ENCODE results near the gene YKT6. TPM values are rescaled to one million over a fixed set of nuclear protein-coding genes. Genes with fewer than 3 reads are reported as not detected.

The YKT6 gene
- total and polyA plus RNA-seq, 2 of the 8 experiments (the other 6 are each of a cell fraction or from before 2014, with no cell fraction given), result 75.3 to 103 TPM

GRCh38 chr7:44182827-44183226 is 18.0 kb upstream of the YKT6 start:
- Histone ChIP-seq H3K79me2 (ENCODE audit: control insufficient read depth in 1 of 2, insufficient read depth in 2 of 2, low read length in 2 of 2) (no peaks in the 10 kb centered on the region), H2BK5ac (ENCODE audit: low read depth, low read length) (no peak overlapping the region), H3K4ac (replicated peaks; ENCODE audit: insufficient read length, low read depth, low read length) (no peak overlapping the region), H3K4me2 (ENCODE audit: insufficient read depth in 1 of 2, low read depth in 2 of 2, low read length in 2 of 2) (no peak overlapping the region), H4K8ac (ENCODE audit: extremely low read depth, insufficient read depth, low read length) (no peak overlapping the region), H3K18ac (ENCODE audit: extremely low read depth, low read length) (no peak overlapping the region), H2BK20ac (ENCODE audit: low read length) (no peak overlapping the region), H3K27me3 (replicated peaks in 1 of 4; ENCODE audit: control insufficient read depth in 3 of 4, extremely low read depth in 1 of 4, insufficient read depth in 3 of 4, low read length in 3 of 4) (no peaks in the 10 kb centered on the region; a peak in 2 of 7 replicates), H3K23me2 (ENCODE audit: low read depth, low read length) (no peaks in the 10 kb centered on the region), H4K91ac (replicated peaks; ENCODE audit: insufficient read length, low read length) (no peak overlapping the region), H2BK15ac (ENCODE audit: low read length) (no peak overlapping the region), H3K23ac (ENCODE audit: insufficient read length) (no peak overlapping the region), H2AFZ (ENCODE audit: low read length) (no peak overlapping the region), H3K4me1 (replicated peaks in 1 of 4; ENCODE audit: control insufficient read depth in 3 of 4, insufficient read depth in 4 of 4, low read length in 3 of 4) (peaks cover 0 to 4% (median 2%) of the 10 kb centered on the region in 4 experiments; a peak in 4 of 7 replicates), H4K5ac (ENCODE audit: insufficient read length, low read depth, low read length) (no peak overlapping the region), H3K14ac (ENCODE audit: insufficient read length) (no peak overlapping the region), H3K4me3 (ENCODE audit: extremely low read depth in 1 of 4, insufficient read depth in 2 of 4, low read depth in 3 of 4, low read length in 4 of 4) (no peak overlapping the region), H3K56ac (replicated peaks; ENCODE audit: insufficient read length, low read depth, low read length) (no peak overlapping the region), H2AK5ac (ENCODE audit: low read depth, low read length) (no peak overlapping the region), H3K9ac (replicated peaks in 1 of 4; ENCODE audit: extremely low read depth in 1 of 4, low read depth in 3 of 4, low read length in 3 of 4) (no peak overlapping the region), H2BK120ac (replicated peaks; ENCODE audit: low read depth, low read length) (no peak overlapping the region), H2BK12ac (ENCODE audit: low read depth, low read length) (no peak overlapping the region), H3K27ac (ENCODE audit: low read depth, low read length) (no peak overlapping the region), H3K79me1 (ENCODE audit: low read depth, low read length) (no peaks in the 10 kb centered on the region), H3K9me3 (ENCODE audit: insufficient read depth in 2 of 2, low read depth in 1 of 2, low read length in 1 of 2) (peaks cover 10 to 12% of the 10 kb centered on the region in 2 experiments; a peak in 2 of 4 replicates), H3K36me3 (ENCODE audit: control insufficient read depth in 2 of 4, insufficient read depth in 4 of 4, low read length in 3 of 4) (no peaks in the 10 kb centered on the region), H4K20me1 (replicated peaks in 1 of 2; ENCODE audit: control insufficient read depth in 1 of 2, insufficient read depth in 2 of 2, low read length in 2 of 2) (no peaks in the 10 kb centered on the region)
- WGBS, 2 experiments (ENCODE audit: extremely low coverage in 1 of 2, insufficient coverage in 1 of 2, insufficient read length in 1 of 2, insufficient replicate concordance in 2 of 2, low coverage in 1 of 2, low lambda C conversion rate in 2 of 2, missing lambda C conversion rate in 1 of 2), result 87% methylated on average over 5 of the region's 5 CpGs; no CpG with 5 or more reads in 1 of the 2 experiments
- ChIA-PET CTCF (ENCODE audit: partially characterized antibody) (interaction anchor here (1.4 kb wide), 1 partner anchor 114 kb away, joined by 3 read pairs; no protein-coding TSS in a partner anchor), POLR2A (ENCODE audit: partially characterized antibody) (interaction anchor here (1.1 kb wide), 1 partner anchor 69 kb away, joined by 3 read pairs; no protein-coding TSS in a partner anchor)
- no peak for TF ChIP-seq MAX (IDR thresholded peaks at IDR 0.05)
- no peak for FAIRE-seq
- no peak for DNase-seq (ENCODE audit: low read depth in 1 of 2, low spot score in 2 of 2)

Measured in H1 (cell line).